BLaER1 (cell line): Measurements from ENCODE around the gene SYNPO2L.
"Not testable (repeated sequence)": the region's sequence is repeated elsewhere in the genome, so short reads cannot be mapped to it uniquely, and the experiment has no call there.

Source experiments
- H3K27ac ChIP-seq: shearing (Covaris generic); formaldehyde crosslinking; 2 replicates; pipeline ENCODE4 v1.8.1; 2022
- H3K27me3 ChIP-seq: shearing (Covaris generic); formaldehyde crosslinking; 2 replicates; pipeline ENCODE4 v1.8.1; 2022
- H3K36me3 ChIP-seq: shearing (Covaris generic); formaldehyde crosslinking; 2 replicates; pipeline ENCODE4 v1.8.1; 2022
- H3K4me1 ChIP-seq: shearing (Covaris generic); formaldehyde crosslinking; 2 replicates; pipeline ENCODE4 v1.8.1; 2022
- H3K4me2 ChIP-seq: shearing (Covaris generic); formaldehyde crosslinking; 2 replicates; pipeline ENCODE4 v1.8.1; 2022
- H3K4me3 ChIP-seq: shearing (Covaris generic); formaldehyde crosslinking; 2 replicates; pipeline ENCODE4 v1.8.1; 2022
- H3K9ac ChIP-seq: shearing (Covaris generic); formaldehyde crosslinking; 2 replicates; pipeline ENCODE4 v1.8.1; 2022
- H3K9me3 ChIP-seq: shearing (Covaris generic); formaldehyde crosslinking; 2 replicates; pipeline ENCODE4 v1.8.1; 2022
- H4K20me1 ChIP-seq: shearing (Covaris generic); formaldehyde crosslinking; 2 replicates; pipeline ENCODE4 v1.8.1; 2022
- Cebpa-rat ChIP-seq: shearing (Covaris generic); IDR thresholded peaks from 2 replicates; pipeline ENCODE4 v1.8.1; 2022

Gene SYNPO2L

DNA sequence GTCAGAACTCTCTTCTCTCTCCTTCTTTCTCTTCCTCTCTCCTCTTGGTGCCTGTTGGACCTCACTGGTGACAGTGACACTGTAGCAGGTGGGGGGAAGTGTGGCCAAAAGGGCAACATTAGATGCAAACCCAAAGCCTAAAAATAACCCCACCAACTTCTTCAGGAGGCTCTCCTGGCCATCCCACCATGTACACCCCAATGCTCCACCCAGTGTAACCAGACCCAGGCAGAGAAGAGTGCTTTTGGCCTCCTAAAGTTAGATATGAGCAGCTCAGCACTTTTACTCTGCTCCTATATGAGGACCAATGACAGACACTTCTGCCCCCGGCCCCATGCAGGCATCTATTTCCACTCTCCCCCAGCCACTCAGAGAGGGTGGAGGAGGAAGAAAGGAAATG, 20.0 kb downstream of the SYNPO2L start:
- TF ChIP-seq Cebpa-rat = no peak
- Histone ChIP-seq H3K9me3 (no peaks in the 10 kb centered on the region), H3K4me3 (no peak overlapping the region), H3K27me3 (no peaks in the 10 kb centered on the region), H3K4me2 (no peak overlapping the region), H3K4me1 (no peaks in the 10 kb centered on the region), H3K36me3 (no peaks in the 10 kb centered on the region), H3K9ac (no peak overlapping the region), H3K27ac (no peak overlapping the region), H4K20me1 (no peaks in the 10 kb centered on the region)

DNA sequence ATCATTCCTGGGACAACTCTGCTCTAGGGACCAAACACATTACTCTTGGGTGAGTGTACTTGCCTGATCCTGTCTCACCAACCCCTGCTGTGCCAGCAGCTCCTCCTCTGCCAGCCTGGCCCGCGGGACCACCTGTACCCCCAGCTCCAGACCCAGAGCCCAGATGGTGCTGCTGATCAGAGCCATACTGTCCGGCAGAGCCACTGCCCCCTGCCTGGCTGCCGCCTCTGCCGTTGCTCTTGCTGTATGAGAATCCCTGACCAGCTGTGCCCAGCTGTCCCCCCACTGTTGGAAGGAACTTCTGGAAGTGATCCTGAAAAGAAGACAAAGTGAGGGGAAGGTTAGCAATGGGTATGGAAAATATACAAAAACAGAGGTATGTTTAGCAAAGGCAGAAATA, 21.4 kb downstream of the SYNPO2L start:
- no peaks in the 10 kb centered on the region for H3K27me3 ChIP-seq
- no peak overlapping the region for H3K4me3 ChIP-seq
- no peaks in the 10 kb centered on the region for H4K20me1 ChIP-seq
- no peak overlapping the region for H3K27ac ChIP-seq
- H3K4me2 ChIP-seq = no peak overlapping the region
- H3K4me1 ChIP-seq = no peaks in the 10 kb centered on the region
- TF ChIP-seq Cebpa-rat = no peak
- H3K36me3 ChIP-seq = no peaks in the 10 kb centered on the region
- no peak overlapping the region for H3K9ac ChIP-seq
- no peaks in the 10 kb centered on the region for H3K9me3 ChIP-seq

DNA sequence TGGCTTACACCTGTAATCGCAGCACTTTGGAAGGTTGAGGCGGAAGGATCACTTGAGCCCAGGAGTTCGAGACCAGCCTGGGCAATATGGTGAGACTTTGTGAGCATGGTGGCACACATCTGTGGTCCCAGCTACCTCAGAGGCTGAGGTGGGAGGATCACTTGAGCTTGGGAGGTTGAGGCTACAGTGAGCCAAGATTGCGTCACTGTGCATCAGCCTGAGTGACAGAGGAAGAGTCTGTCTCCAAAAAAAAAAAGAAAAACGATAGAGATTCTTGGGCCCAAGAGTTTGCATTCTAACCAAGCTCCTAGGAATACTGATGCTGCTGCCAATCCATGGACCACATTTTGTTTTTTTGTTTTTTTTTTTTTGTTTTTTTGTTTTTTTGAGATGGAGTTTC, 26.7 kb downstream of the SYNPO2L start:
- no peaks in the 10 kb centered on the region for H4K20me1 ChIP-seq
- no peaks in the 10 kb centered on the region for H3K27me3 ChIP-seq
- H3K4me1 ChIP-seq = peaks cover 20% of the 10 kb centered on the region
- H3K36me3 ChIP-seq = no peaks in the 10 kb centered on the region
- no peaks in the 10 kb centered on the region for H3K9me3 ChIP-seq
- no peak overlapping the region for H3K4me3 ChIP-seq
- H3K4me2 ChIP-seq = no peak overlapping the region
- H3K27ac ChIP-seq = no peak overlapping the region
- no peak overlapping the region for H3K9ac ChIP-seq
- TF ChIP-seq Cebpa-rat = 0 out of 2 replicates have a peak, but pooled peaks have one; percentile 10

DNA sequence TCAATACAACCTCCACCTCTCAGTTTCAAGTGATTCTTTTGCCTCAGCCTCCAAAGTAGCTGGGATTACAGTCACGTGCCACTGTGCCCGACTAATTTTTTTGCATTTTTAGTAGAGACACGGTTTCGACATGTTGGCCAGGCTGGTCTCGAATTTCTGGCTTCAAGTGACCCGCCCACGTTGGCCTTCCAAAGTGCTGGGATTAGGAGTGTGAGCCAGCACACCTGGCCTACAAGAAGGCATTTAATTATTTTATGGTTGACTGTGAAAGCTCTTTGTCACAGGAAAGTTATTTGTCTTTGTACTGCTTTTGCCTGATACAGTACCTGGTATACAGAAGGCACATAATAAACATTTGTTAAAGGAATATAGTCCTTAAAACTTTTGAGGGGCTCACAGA, 27.4 kb downstream of the SYNPO2L start:
- H4K20me1 ChIP-seq = no peaks in the 10 kb centered on the region
- no peak overlapping the region for H3K27ac ChIP-seq
- H3K4me1 ChIP-seq = peaks cover 21% of the 10 kb centered on the region
- H3K4me2 ChIP-seq = no peak overlapping the region
- no peaks in the 10 kb centered on the region for H3K36me3 ChIP-seq
- H3K9me3 ChIP-seq = no peaks in the 10 kb centered on the region
- no peaks in the 10 kb centered on the region for H3K27me3 ChIP-seq
- H3K4me3 ChIP-seq = no peak overlapping the region
- no peak overlapping the region for H3K9ac ChIP-seq
- no peak for TF ChIP-seq Cebpa-rat

DNA sequence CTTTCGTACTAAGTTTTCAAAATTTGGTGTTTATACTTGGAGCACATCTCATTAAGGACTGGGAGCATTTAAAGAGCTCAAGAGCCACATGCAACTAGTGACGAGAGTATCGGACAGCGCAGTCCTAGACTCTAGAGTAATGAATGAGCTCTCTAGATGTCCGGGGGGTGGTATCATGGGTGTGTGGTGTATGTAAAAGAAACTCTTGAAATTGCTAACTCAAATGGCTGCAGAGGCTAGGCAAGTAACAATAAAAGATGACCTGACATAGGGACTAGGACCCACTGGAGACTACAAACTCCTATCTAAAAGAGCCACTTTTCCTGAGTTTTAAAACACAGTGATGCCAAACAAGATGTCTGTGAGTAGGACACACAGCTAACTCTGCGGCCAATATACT, 28.5 kb downstream of the SYNPO2L start:
- Histone ChIP-seq H3K4me2 (peak overlapping the region; percentile 83; the same call in 1 of the 2 replicates), H4K20me1 (no peaks in the 10 kb centered on the region), H3K4me1 (peaks cover 21% of the 10 kb centered on the region), H3K9me3 (no peaks in the 10 kb centered on the region), H3K36me3 (no peaks in the 10 kb centered on the region), H3K27me3 (no peaks in the 10 kb centered on the region), H3K4me3 (no peak overlapping the region), H3K9ac (no peak overlapping the region), H3K27ac (no peak overlapping the region)
- TF ChIP-seq Cebpa-rat = no peak

DNA sequence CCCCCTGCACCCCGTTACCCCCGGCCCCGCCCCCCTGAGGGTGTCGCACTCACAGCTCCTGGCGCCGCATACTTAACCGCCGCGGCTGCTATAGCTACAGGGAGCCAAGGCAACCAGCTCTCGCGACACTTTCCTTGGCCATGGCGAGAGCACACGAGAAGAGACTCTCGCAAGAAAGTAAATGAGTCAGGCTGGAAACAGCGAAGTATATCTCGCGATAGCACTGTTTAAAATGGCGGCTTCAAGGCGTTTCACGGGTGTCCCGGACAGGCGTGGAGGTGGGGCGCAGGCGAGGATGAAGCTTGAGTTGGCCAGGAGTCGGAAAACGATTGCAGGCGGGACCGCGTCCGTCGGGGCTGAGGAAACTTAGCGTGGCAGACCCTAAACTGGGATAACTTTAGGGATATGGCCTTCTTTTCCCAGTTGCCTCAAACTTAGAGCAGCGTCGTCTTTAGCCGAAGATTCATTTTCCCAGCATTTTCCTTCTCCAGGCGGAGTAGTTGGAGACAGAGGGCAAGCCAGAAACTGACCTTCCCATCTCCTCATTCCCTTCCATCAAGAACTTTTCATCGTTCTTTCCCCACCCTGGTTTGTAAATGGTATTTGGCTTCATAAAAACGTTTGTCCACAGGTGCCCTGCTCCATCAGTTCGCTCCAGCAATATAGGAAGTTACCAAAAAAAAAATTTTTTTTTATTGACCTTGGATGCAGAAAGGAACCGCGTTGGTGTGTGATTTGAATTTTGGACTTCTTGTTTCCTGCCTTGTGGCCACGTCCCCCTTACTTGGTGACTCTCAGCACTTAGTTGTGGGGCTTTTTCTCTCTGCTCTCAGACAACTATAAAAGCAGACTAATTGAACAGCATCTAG, 29.7 kb downstream of the SYNPO2L start:
- peak overlapping the region; percentile 90 for H3K9ac ChIP-seq
- H3K4me3 ChIP-seq = peak overlapping the region; percentile 90
- H4K20me1 ChIP-seq = no peaks in the 10 kb centered on the region
- peaks cover 21% of the 10 kb centered on the region for H3K4me1 ChIP-seq
- H3K36me3 ChIP-seq = no peaks in the 10 kb centered on the region
- H3K4me2 ChIP-seq = peak overlapping the region; percentile 83
- TF ChIP-seq Cebpa-rat = no peak
- H3K27me3 ChIP-seq = no peaks in the 10 kb centered on the region
- H3K27ac ChIP-seq = peak overlapping the region; percentile 92
- no peaks in the 10 kb centered on the region for H3K9me3 ChIP-seq

DNA sequence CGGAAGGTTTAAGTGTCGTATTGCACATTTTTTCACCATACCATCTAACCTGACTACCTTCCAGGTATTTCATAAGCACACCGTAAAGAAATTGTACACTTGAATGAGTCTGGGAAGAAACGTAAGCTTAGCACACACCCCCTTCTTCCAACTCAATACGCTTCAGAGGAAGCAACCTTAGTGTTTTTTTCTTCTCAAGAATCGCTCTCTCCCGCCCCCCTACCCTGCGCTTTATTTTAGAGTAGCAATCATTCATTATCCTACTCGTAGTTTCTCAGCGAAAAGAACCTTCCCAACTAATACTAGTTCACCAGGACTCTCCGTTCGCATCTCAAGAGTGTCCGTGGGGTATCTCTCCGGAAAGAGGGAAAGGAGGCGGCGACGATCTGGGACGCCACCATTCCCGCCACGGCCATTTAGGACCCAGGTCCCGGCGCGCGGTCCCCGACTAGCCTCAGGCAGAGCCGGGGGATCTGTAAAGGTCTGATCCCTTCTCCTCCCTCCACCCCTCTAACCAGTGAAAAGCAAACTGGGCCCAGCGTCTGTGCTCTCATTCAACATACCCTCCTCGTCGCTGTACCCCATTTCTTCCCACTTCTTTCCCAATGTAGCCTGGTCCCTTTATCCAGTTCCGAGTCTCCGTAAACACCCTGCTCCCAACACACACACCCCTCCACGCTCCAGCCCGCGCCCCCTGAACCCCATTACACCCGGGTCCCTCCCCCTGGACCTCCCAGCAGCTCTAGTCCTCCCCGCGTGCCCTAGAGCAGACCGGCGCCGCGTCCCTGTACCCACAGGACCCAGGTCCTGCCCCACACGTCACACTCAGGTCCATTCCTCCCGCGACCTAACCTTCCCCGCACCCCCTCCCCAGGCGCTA, 30.6 kb downstream of the SYNPO2L start:
- Histone ChIP-seq H3K4me1 (peaks cover 21% of the 10 kb centered on the region), H3K27me3 (no peaks in the 10 kb centered on the region), H3K36me3 (no peaks in the 10 kb centered on the region), H3K27ac (0 out of 2 replicates have a peak overlapping the region, but pooled peaks have one; percentile 49), H4K20me1 (no peaks in the 10 kb centered on the region), H3K9me3 (no peaks in the 10 kb centered on the region), H3K4me3 (peak overlapping the region; percentile 90), H3K4me2 (peak overlapping the region; percentile 81), H3K9ac (peak overlapping the region; percentile 86)
- no peak for TF ChIP-seq Cebpa-rat

DNA sequence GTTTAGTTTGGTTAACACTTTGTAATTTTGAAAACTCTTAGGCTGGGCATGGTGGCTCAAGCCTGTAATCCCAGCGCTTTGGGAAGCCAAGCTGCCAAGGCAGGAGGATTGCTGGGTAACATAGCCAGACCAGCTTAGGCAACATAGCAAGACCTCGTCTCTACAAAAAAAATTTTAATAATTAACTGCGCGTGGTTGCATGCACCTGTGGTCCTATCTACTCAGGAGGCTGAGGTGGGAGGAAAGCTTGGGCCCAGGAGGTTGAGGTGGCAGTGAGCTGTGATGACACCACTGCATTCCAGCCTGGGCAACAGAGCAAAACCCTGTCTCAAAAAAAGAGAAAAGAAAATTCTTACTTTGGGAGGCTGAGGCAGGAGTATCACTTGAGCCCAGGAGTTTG, 32.8 kb downstream of the SYNPO2L start:
- H3K4me3 ChIP-seq = no peak overlapping the region
- H3K9me3 ChIP-seq = no peaks in the 10 kb centered on the region
- H3K4me2 ChIP-seq = no peak overlapping the region
- no peaks in the 10 kb centered on the region for H3K27me3 ChIP-seq
- peaks cover 28% of the 10 kb centered on the region for H3K4me1 ChIP-seq
- TF ChIP-seq Cebpa-rat = no peak
- H3K27ac ChIP-seq = no peak overlapping the region
- H3K9ac ChIP-seq = no peak overlapping the region
- no peaks in the 10 kb centered on the region for H3K36me3 ChIP-seq
- no peaks in the 10 kb centered on the region for H4K20me1 ChIP-seq

DNA sequence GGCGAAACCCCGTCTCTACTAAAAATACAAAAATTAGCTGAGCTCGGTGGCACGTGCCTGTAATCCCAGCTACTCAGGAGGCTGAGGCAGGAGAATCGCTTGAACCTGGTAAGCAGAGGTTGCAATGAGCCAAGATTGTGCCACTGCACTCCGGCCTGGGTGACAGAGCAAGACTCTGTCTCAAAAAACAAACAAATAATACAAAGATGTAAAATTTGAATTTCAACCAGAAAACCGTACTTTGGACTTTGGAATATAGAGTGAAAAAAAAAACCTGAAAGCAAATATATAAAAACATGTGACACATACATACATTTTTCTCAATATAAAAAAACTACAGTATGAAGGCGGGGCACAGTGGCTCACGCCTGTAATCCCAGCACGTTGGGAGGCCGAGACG, 34.9 kb downstream of the SYNPO2L start:
- not testable (repeated sequence) for H3K4me3 ChIP-seq, H3K27me3 ChIP-seq, H3K4me2 ChIP-seq, H3K27ac ChIP-seq, H3K36me3 ChIP-seq, H3K9ac ChIP-seq, H3K9me3 ChIP-seq, H4K20me1 ChIP-seq
- H3K4me1 ChIP-seq = peaks cover 16% of the 10 kb centered on the region

DNA sequence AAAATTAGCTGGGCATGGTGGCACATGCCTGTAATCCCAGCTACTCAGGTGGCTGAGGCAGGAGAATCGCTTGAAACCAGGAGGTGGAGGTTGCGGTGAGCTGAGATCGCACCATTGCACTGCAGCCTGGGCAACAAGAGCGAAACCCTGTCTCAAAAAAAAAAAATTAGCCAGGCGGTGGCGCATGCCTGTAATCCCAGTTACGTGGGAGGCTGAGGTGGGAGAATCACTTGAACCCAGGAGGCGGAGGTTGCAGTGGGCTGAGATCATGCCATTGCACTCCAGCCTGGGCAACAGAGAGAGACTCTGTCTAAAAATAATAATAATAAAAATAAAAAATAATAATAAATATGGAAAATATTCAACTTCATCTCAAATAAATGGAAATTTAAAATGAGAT, 38.7 kb downstream of the SYNPO2L start:
- H4K20me1 ChIP-seq, H3K9me3 ChIP-seq, H3K4me3 ChIP-seq, H3K27me3 ChIP-seq, H3K4me1 ChIP-seq, H3K4me2 ChIP-seq, H3K36me3 ChIP-seq, H3K9ac ChIP-seq, H3K27ac ChIP-seq: not testable (repeated sequence)
